Ovary (tissue), 9 donors: ENCODE data around the gene PGAM1. TPM values are rescaled to one million over a fixed set of nuclear protein-coding genes. Genes with fewer than 3 reads are reported as not detected.

ENCODE experiments used
- DNase-seq, 5 donors: peaks; one replicate each; pipeline ENCODE4 v3.0.0-alpha.2; 2019 to 2020
- H3K27ac ChIP-seq, 2 donors: fragments of 200-600 bp; one replicate each; pipeline versions ENCODE4 v1.5.1 to v1.8.0; 2019 to 2022
- H3K27me3 ChIP-seq: fragments of 200-600 bp; one replicate; pipeline ENCODE4 v1.8.0; 2022
- H3K36me3 ChIP-seq: fragments of 200-600 bp; sonication (generic); one replicate; pipeline ENCODE4 v1.5.1; 2019
- H3K4me1 ChIP-seq: one replicate; pipeline ENCODE4 v1.8.1; 2013; ENCODE audit warnings: mild to moderate bottlenecking, moderate library complexity; ENCODE audit not compliant: insufficient read depth
- H3K4me3 ChIP-seq: fragments of 200-600 bp; sonication (generic); one replicate; pipeline ENCODE4 v1.5.1; 2017
- H3K9me3 ChIP-seq, 2 donors: fragments of 200-600 bp in 1 of 2; sonication (generic) in 1 of 2; one replicate each; pipeline versions ENCODE4 v1.5.1 to v1.8.1; 2013 to 2019; ENCODE audit warnings: mild to moderate bottlenecking in 1 of 2, moderate library complexity in 1 of 2
- CTCF ChIP-seq, 3 donors: fragments of 450-650 bp in 2 of 3; fragments of 200-600 bp in 1 of 3; IDR thresholded peaks; one replicate each; pipeline versions ENCODE4 v1.5.1 to v1.8.0; 2016 to 2022; ENCODE audit warnings: antibody characterized with exemption in 3 of 3, mild to moderate bottlenecking in 1 of 3
- EP300 ChIP-seq: sonication (generic); formaldehyde crosslinking; IDR thresholded peaks from one replicate; pipeline ENCODE4 v1.6.1; 2017; ENCODE audit warnings: antibody characterized with exemption
- POLR2A ChIP-seq: fragments of 450-650 bp; IDR thresholded peaks from one replicate; pipeline ENCODE4 v1.6.1; 2017; ENCODE audit warnings: antibody characterized with exemption, mild to moderate bottlenecking, moderate library complexity
- WGBS, 3 donors: extraction: QIAGEN DNeasy Blood & Tissue Kit in 1 of 3; methylation state at CpG; one replicate each; pipeline versions ENCODE4 v1.1.5 to v1.1.7; 2013 to 2017; 5-methylcytosine and 5-hydroxymethylcytosine counted together
- intact Hi-C, 4 donors: fragments of 100-400 bp; cut with DNase I; formaldehyde crosslinking; loops; one replicate each; pipeline versions ENCODE4 v1.11.0 to v1.15.1; 2022 to 2023
- polyA plus RNA-seq, 2 donors: library from polyadenylated mRNA; stranded (reverse); fragments of 200-250 nt in 1 of 2; fragments of 350-450 nt in 1 of 2; fragmentation: Illumina TruSeq in 1 of 2; extraction: RNeasy Lipid Tissue Mini Kit (QIAGEN cat#74804) in 1 of 2; gene quantifications; one replicate each; pipeline ENCODE4 v1.2.3, GENCODE V29; 2013 to 2014
- small RNA-seq: library from RNA; depleted of rRNA; stranded (forward); fragments of <200 nt; gene quantifications from one replicate; pipeline ENCODE3, GENCODE V24; 2016
- total RNA-seq, 7 donors: library from RNA; depleted of rRNA in 2 of 7; stranded (reverse); fragments of >200 nt in 2 of 7; fragmentation: NEBNext Ultra II Directional in 3 of 7; extraction: Animal tissue kit (Norgen Biotek cat#: 25700) in 3 of 7; gene quantifications; one replicate each; pipeline versions ENCODE4 v1.1.0 to v1.2.4, GENCODE V29; 2016 to 2023
- donor health status: DM: no; HTN: no; CAD: no; lungs with moderate emphysema.
- donor health status: DM: no; HTN: no; CAD: no.
- donor health status: Bipolar disorder and iron deficiency.
- donor health status: DM: yes; HTN: yes; CAD: no.
- donor health status: DM: no; HTN: no; CAD: no.
- donor health status: DM: yes; HTN: yes; CAD: no.

Gene PGAM1
- total and polyA plus RNA-seq, 9 donors, result 98.7 to 255 (median 163) TPM

DNA sequence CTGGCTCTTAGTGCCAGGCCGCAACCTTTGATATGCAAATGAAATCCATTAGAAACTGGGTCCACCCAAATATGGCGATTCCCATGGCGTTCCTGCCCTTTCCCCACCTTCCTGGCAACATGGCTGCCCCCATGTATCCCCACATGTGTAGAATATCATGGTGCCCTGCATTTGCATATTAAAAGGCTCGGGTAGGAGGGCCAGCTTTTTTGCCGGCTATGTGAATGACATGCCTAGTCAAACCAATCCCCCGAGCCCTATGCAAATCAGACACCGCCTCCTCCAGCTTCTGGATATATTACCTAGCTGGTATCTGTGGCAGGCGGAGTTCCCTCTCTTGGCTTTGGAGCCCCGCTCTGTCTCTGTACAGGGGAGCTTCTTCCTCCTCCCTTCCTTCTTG is 53.9 kb downstream of the PGAM1 start:
- Histone ChIP-seq H3K9me3 (no peaks in the 10 kb centered on the region), H3K4me1 (peaks cover 2% of the 10 kb centered on the region), H3K27ac (no peak overlapping the region), H3K36me3 (no peaks in the 10 kb centered on the region), H3K27me3 (no peaks in the 10 kb centered on the region), H3K4me3 (no peak overlapping the region)
- no peak for DNase-seq
- no peak for TF ChIP-seq EP300
- TF ChIP-seq POLR2A, result no peak
- no peak for TF ChIP-seq CTCF (IDR thresholded peaks at IDR 0.05)
- intact Hi-C loops, result no loop called here
- WGBS, 3 donors, result 76 to 82% (median 77%) methylated on average over 9 of the region's 9 CpGs

- no peaks in the 10 kb centered on the region for H3K9me3 ChIP-seq
- TF ChIP-seq POLR2A (no peak), EP300 (no peak), CTCF (IDR thresholded peaks at IDR 0.05) (no peak)
- H3K27me3 ChIP-seq, result no peaks in the 10 kb centered on the region
- H3K27ac ChIP-seq, result no peak overlapping the region
- no peak overlapping the region for H3K4me3 ChIP-seq
- intact Hi-C loops, result no loop called here
- H3K4me1 ChIP-seq, result peaks cover 2% of the 10 kb centered on the region
- 84 to 90% (median 89%) methylated on average over 4 of the region's 4 CpGs for WGBS, 3 donors
- no peaks in the 10 kb centered on the region for H3K36me3 ChIP-seq
- DNase-seq, result no peak
These were observed 55.1 kb downstream of the PGAM1 start for GRCh38 chr10:97481071-97481470.

DNA sequence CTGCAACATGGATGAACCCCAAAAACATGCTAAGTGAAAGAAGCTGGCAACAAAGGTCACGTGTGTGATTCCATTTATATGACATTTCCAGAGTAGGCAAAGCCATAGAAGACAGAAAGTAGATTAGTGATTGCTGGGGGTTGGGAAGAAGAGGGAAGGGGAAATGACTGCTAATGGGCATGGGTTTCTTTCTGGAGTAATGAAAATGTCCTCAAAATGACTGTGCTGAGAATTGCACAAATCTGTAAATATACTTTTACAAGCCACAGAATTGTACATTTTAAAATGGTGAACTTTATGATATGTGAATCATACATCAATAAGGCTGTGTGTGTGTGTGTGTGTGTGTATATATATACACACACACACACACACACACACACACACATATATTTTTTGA is 56.4 kb downstream of the PGAM1 start:
- 90 to 96% (median 95%) methylated on average over 1 of the region's 1 CpG for WGBS, 3 donors

More for the DNA sequence above, 56.4 kb downstream of the PGAM1 start:
- TF ChIP-seq EP300 (no peak), POLR2A (no peak)
- DNase-seq, result no peak
- intact Hi-C loops, result no loop called here
- Histone ChIP-seq H3K27me3 (no peaks in the 10 kb centered on the region), H3K4me1 (peaks cover 2% of the 10 kb centered on the region), H3K4me3 (no peak overlapping the region), H3K36me3 (no peaks in the 10 kb centered on the region), H3K9me3 (no peaks in the 10 kb centered on the region), H3K27ac (no peak overlapping the region)

Small RNAs within 50 kb of the gene (small RNA-seq; reads per million reads assigned to genes)
- gene RF00019, result not detected

Other genes starting within 250 kb of the PGAM1 start
- under 1 TPM; under 0.01 to 0.62 (median 0.34) TPM for gene SLIT1, start 240.2 kb upstream of the PGAM1 start, total RNA-seq
- under 1 TPM; 0.05 to 0.10 TPM for gene SLIT1, start 240.2 kb upstream of the PGAM1 start, polyA plus RNA-seq
- gene ARHGAP19, start 133.6 kb upstream of the PGAM1 start, total RNA-seq, result 10 to 100 TPM in 6 of 7 donors, 1 to 10 TPM in 1; 7.7 to 18.1 (median 13.5) TPM
- 10 to 100 TPM in 1 of 2 donors, 1 to 10 TPM in 1; 6.7 to 14.1 TPM for gene ARHGAP19, start 133.6 kb upstream of the PGAM1 start, polyA plus RNA-seq
- 1 to 10 TPM; 3.7 to 8.2 (median 4.5) TPM for gene FRAT1, start 106.9 kb upstream of the PGAM1 start, total RNA-seq
- 1 to 10 TPM; 1.7 to 3.0 TPM for gene FRAT1, start 106.9 kb upstream of the PGAM1 start, polyA plus RNA-seq
- 10 to 100 TPM in 1 of 7 donors, 1 to 10 TPM in 6; 4.2 to 16.8 (median 6.5) TPM for gene FRAT2, start 91.5 kb upstream of the PGAM1 start, total RNA-seq
- gene FRAT2, start 91.5 kb upstream of the PGAM1 start, polyA plus RNA-seq, result 1 to 10 TPM; 3.2 to 8.5 TPM
- 10 to 100 TPM; 14.7 to 35.8 (median 24.4) TPM for gene RRP12, start 24.9 kb upstream of the PGAM1 start, total RNA-seq
- gene RRP12, start 24.9 kb upstream of the PGAM1 start, polyA plus RNA-seq, result 1 to 10 TPM; 7.2 to 8.9 TPM
- gene EXOSC1, start 19.8 kb downstream of the PGAM1 start, total RNA-seq, result 10 to 100 TPM; 22.1 to 38.3 (median 26.6) TPM
- 10 to 100 TPM; 26.9 to 36.2 TPM for gene EXOSC1, start 19.8 kb downstream of the PGAM1 start, polyA plus RNA-seq
- 10 to 100 TPM; 17.8 to 28.1 (median 26.2) TPM for gene ZDHHC16, start 20.0 kb downstream of the PGAM1 start, total RNA-seq
- 10 to 100 TPM; 19.1 to 34.7 TPM for gene ZDHHC16, start 20.0 kb downstream of the PGAM1 start, polyA plus RNA-seq
- gene MMS19, start 72.2 kb downstream of the PGAM1 start, total RNA-seq, result 10 to 100 TPM; 54.2 to 63.6 (median 56.4) TPM
- 10 to 100 TPM; 45.3 to 58.4 TPM for gene MMS19, start 72.2 kb downstream of the PGAM1 start, polyA plus RNA-seq
- 10 to 100 TPM in 4 of 7 donors, 1 to 10 TPM in 3; 5.7 to 15.2 (median 12.8) TPM for gene UBTD1, start 72.7 kb downstream of the PGAM1 start, total RNA-seq
- gene UBTD1, start 72.7 kb downstream of the PGAM1 start, polyA plus RNA-seq, result 10 to 100 TPM in 1 of 2 donors, under 1 TPM in 1; 0.20 to 11.5 TPM
- under 1 TPM in 3 of 7 donors, not detected in 4; 0.37 to 0.46 (median 0.40) TPM for gene ANKRD2, start 146.6 kb downstream of the PGAM1 start, total RNA-seq
- under 1 TPM; 0.11 to 0.17 TPM for gene ANKRD2, start 146.6 kb downstream of the PGAM1 start, polyA plus RNA-seq
- under 1 TPM in 5 of 7 donors, not detected in 2; 0.12 to 0.80 (median 0.23) TPM for gene HOGA1, start 158.2 kb downstream of the PGAM1 start, total RNA-seq
- under 1 TPM; 0.05 to 0.60 TPM for gene HOGA1, start 158.2 kb downstream of the PGAM1 start, polyA plus RNA-seq
- under 1 TPM in 1 of 7 donors, not detected in 6; 0.48 TPM for gene C10orf62, start 163.5 kb downstream of the PGAM1 start, total RNA-seq
- not detected for gene C10orf62, start 163.5 kb downstream of the PGAM1 start, polyA plus RNA-seq
- gene MORN4, start 207.3 kb downstream of the PGAM1 start, total RNA-seq, result 10 to 100 TPM in 4 of 7 donors, 1 to 10 TPM in 3; 6.6 to 17.7 (median 12.9) TPM
- 10 to 100 TPM; 10.9 to 11.5 TPM for gene MORN4, start 207.3 kb downstream of the PGAM1 start, polyA plus RNA-seq
- gene PI4K2A, start 214.5 kb downstream of the PGAM1 start, total RNA-seq, result 10 to 100 TPM; 11.0 to 18.0 (median 12.6) TPM
- 10 to 100 TPM; 10.8 to 23.8 TPM for gene PI4K2A, start 214.5 kb downstream of the PGAM1 start, polyA plus RNA-seq